ENCODE measurements around the gene NIPSNAP2. TPM values are rescaled to one million over a fixed set of nuclear protein-coding genes. Genes with fewer than 3 reads are reported as not detected.
"Not testable (repeated sequence)": the region's sequence is repeated elsewhere in the genome, so short reads cannot be mapped to it uniquely, and the experiment has no call there.

The NIPSNAP2 gene
- polyA plus RNA-seq, 2 of the 4 experiments (the other 2 are of a cell fraction): 48.2 to 135 TPM

GRCh38 chr7:56046721-56047445, 82.5 kb downstream of the NIPSNAP2 start:
- peak overlapping the region; percentile 87 for H3K4me2 ChIP-seq
- no peak overlapping the region for H3K4me3 ChIP-seq

GRCh38 chr7:56047446-56048116, 83.2 kb downstream of the NIPSNAP2 start:
- 0 out of 2 replicates have a peak, but pooled peaks have one; percentile 2 for TF ChIP-seq MAX (IDR thresholded peaks at IDR 0.05)
- TF ChIP-seq USF2 (IDR thresholded peaks at IDR 0.05): peak; percentile 24; the same call in 1 of the 2 replicates
- 40% methylated on average over 11 of the region's 11 CpGs for WGBS (ENCODE audit: missing lambda C conversion rate)
- H3K9me3 ChIP-seq, FAIRE-seq, ATAC-seq, POLR2A ChIA-PET, H3K4me3 ChIP-seq: not testable (repeated sequence)
- Histone ChIP-seq H3K4me1 (peaks cover 49% of the 10 kb centered on the region), H3K4me2 (peak overlapping the region; percentile 87), H3K27ac (peak overlapping the region; percentile 86 to 93)
- peak in 1 of 2 experiments; percentile 25 for DNase-seq (ENCODE audit: low read depth in 1 of 2, low spot score in 1 of 2)
- CTCF ChIA-PET: interaction anchor here (0.7 kb wide), 1 partner anchor 41 kb away, joined by 4 read pairs; no protein-coding TSS in a partner anchor

More at GRCh38 chr7:56046721-56047445, 82.5 kb downstream of the NIPSNAP2 start:
- ATAC-seq (peak; percentile 9 to 17; a peak in 3 of 6 replicates), DNase-seq (ENCODE audit: low read depth in 1 of 2, low spot score in 1 of 2) (peak in 1 of 2 experiments; percentile 74), FAIRE-seq (no peak)
- POLR2A ChIA-PET: no interaction called here
- peak overlapping the region; percentile 86 to 93 for H3K27ac ChIP-seq
- H3K4me1 ChIP-seq: peaks cover 49% of the 10 kb centered on the region
- CTCF ChIA-PET: interaction anchor here (0.7 kb wide), 1 partner anchor 40 kb away, joined by 4 read pairs; no protein-coding TSS in a partner anchor
- TF ChIP-seq ZC3H11A (IDR thresholded peaks at IDR 0.05): no peak
- TF ChIP-seq NPAS2 (CRISPR knock-in tag; IDR thresholded peaks at IDR 0.05; ENCODE audit: borderline replicate concordance): no peak
- TF ChIP-seq KDM1A (IDR thresholded peaks at IDR 0.05; ENCODE audit: low read depth): 0 out of 2 replicates have a peak, but pooled peaks have one; percentile 9
- TF ChIP-seq FOSL2 (IDR thresholded peaks at IDR 0.05): no peak
- 0 out of 2 replicates have a peak, but pooled peaks have one; percentile 13 for TF ChIP-seq FOSL2 (CRISPR knock-in tag; IDR thresholded peaks at IDR 0.05)
- TF ChIP-seq MAFK (IDR thresholded peaks at IDR 0.05; ENCODE audit: partially characterized antibody): no peak
- no peak for TF ChIP-seq HOXA7 (CRISPR knock-in tag; IDR thresholded peaks at IDR 0.05)
- 0 out of 2 replicates have a peak, but pooled peaks have one; percentile 5 for TF ChIP-seq MAX (IDR thresholded peaks at IDR 0.05)
- 23% methylated on average over 5 of the region's 5 CpGs for WGBS (ENCODE audit: missing lambda C conversion rate)
- H3K9me3 ChIP-seq: no peaks in the 10 kb centered on the region

GRCh38 chr7:56048245-56048644, 83.9 kb downstream of the NIPSNAP2 start:
- H3K4me2 ChIP-seq: peak overlapping the region; percentile 87
- TF ChIP-seq PHF8 (IDR thresholded peaks at IDR 0.05; ENCODE audit: borderline replicate concordance, low read depth): no peak
- TF ChIP-seq CHD2 (IDR thresholded peaks at IDR 0.05; ENCODE audit: low read length, partially characterized antibody): no peak
- no peak for TF ChIP-seq HOXB5 (CRISPR knock-in tag; IDR thresholded peaks at IDR 0.05)
- no peak for TF ChIP-seq MYC (IDR thresholded peaks at IDR 0.05; ENCODE audit: borderline replicate concordance, low read length)
- no peak for TF ChIP-seq HEYL (CRISPR knock-in tag; IDR thresholded peaks at IDR 0.05)
- no peak for TF ChIP-seq CBX2 (IDR thresholded peaks at IDR 0.05; ENCODE audit: borderline replicate concordance, low read depth)
- TF ChIP-seq RARB (CRISPR knock-in tag; IDR thresholded peaks at IDR 0.05): no peak
- no peak for TF ChIP-seq USF2 (IDR thresholded peaks at IDR 0.05)
- no peak for TF ChIP-seq POLR2AphosphoS2 (conservative IDR thresholded peaks at IDR 0.05; ENCODE audit: low read length)
- TF ChIP-seq ZC3H11A (IDR thresholded peaks at IDR 0.05): no peak
- H3K4me1 ChIP-seq: peaks cover 56% of the 10 kb centered on the region
- ATAC-seq (no peak), FAIRE-seq (no peak), DNase-seq (ENCODE audit: low read depth in 1 of 2, low spot score in 1 of 2) (no peak)
- H3K4me3 ChIP-seq: no peak overlapping the region
- no peaks in the 10 kb centered on the region for H3K9me3 ChIP-seq
- ChIA-PET CTCF (interaction anchor here (1.6 kb wide), 1 partner anchor 26 kb away, joined by 4 read pairs; no protein-coding TSS in a partner anchor), POLR2A (interaction anchor here (1.0 kb wide), 2 partner anchors 14 to 83 kb away, joined by 3 to 5 read pairs; no protein-coding TSS in a partner anchor)
- H3K27ac ChIP-seq: peak overlapping the region; percentile 86 to 93
- WGBS (ENCODE audit: missing lambda C conversion rate): 70% methylated on average over 1 of the region's 1 CpG

Measured in A549 (cell line).